GM11168 (cell line): Measurements from ENCODE around the gene KLHL42.

ENCODE experiments used
- in situ Hi-C: fragments of 300-500 bp; cut with MboI; formaldehyde crosslinking; loops from one replicate; pipeline ENCODE4 v1.12.0; 2022; ENCODE audit warnings: low sequenced_read_pairs; ENCODE audit not compliant: unreplicated experiment

The KLHL42 gene

DNA sequence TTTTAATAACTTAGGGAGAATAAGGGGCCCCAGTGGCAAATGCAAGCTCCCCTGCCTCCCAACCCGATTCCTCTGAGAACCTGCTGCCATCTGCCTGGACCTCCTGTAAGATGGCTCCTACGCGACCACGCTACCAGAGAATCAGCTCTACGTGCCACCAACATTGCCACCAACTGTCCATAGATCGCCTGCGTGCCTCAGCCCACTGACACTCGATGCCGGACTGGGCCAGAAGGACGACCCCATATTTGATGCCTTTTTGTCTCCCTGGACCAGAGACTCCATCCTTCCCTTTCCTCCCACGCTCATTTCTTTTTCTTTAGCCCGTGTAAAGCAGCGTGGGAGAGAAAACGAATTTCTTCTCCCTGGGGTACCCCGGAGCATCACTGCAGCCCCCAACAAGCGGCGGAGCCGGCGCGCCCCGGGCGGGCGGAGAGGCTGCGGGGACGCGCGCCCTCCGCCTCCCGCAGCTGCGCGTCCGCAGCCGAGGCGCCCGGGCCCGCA is 565 bp upstream of the KLHL42 start:
- in situ Hi-C loops, result no loop called here

DNA sequence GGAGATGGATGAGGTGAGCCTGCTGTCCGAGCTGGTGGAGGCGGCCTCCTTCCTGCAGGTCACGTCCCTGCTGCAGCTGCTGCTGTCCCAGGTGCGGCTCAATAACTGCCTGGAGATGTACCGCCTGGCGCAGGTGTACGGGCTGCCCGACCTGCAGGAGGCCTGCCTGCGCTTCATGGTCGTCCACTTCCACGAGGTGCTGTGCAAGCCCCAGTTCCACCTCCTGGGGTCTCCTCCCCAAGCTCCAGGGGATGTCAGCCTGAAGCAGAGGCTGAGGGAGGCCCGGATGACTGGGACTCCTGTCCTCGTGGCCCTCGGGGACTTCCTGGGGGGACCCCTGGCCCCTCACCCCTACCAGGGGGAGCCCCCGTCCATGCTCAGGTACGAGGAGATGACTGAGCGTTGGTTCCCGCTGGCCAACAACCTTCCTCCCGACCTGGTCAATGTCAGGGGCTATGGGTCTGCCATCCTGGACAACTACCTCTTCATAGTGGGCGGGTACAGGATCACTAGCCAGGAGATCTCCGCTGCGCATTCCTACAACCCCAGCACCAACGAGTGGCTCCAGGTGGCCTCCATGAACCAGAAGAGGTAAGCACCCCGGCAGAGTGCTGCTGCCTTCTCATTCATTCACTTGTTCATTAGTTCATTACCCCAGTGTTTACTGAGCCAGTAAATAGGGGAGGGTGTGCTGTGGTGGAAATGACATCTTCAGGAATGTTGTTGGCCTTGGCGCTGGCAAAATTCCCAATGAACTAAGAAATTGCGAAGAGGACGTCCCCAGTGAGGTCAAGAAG is 777 bp downstream of the KLHL42 start:
- in situ Hi-C loops, result no loop called here

DNA sequence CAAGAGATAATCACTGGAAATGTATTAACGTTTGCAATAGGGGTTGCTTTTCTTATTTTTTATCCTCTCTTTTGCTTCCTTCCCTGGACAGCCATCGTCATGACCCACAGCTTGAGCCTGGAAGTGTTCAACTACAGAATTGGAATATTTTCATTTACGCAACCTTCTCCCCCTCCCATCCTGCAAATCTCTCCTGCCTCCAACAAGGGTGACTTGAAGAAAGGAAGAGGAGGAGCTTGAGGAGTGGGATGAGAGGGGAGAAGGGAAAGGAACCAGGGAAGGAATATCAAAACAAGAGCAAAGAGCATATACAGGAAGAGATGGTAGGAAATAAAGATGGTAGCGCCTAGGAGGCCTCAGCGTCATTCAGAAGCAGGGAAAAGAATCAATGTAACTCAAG is 1.6 kb downstream of the KLHL42 start:
- in situ Hi-C loops, result no loop called here

DNA sequence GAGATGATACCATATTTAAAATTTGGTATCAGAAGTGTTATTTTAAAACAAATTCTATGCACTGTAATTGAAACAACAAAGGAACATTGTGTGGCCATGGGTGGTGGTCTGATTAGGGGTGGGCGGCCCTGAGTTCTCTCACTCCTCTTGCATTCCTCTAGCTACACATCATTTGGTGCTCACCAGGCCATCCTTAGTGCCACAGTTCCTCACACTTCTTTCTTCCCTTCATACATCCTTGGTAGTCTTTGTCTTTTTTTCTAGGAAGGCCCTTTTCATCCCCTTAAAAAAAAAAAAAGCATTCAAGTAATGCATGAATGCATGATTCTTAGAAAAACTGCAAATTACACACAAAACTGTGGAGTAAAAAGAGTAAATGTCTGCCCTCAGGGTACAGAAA is 2.4 kb downstream of the KLHL42 start:
- in situ Hi-C loops, result no loop called here

DNA sequence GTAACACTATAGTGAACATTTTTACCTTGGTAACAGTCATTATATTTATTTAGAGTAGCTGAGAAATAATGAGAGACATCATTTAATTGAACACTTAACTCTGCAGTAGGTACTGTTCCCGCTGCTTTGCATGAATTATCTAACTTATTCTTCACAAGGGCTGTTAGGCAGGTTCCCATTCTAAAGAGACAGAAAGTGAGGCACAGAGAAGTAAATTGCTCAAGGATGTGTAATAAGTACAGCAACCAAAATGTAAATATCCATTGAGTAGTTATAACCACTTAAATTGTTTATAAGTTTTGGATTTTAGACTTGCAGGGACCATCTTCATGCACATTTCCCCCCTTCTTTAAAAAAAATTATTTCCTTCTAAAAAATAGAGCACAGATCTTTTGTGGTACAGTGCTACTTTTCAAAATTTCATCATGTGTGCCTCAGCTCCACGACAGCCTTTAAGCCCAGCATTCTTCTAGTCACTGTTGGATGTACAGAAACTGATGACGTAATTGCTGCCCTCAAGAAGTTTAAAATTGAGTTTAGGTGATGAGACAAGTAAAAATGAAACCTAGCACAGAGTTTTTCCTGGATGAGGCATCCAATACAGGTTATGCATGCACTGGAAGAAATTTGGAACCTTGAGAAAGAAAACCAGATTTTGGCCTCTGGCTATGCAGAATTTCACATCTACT is 6.0 kb downstream of the KLHL42 start:
- in situ Hi-C loops, result no loop called here

DNA sequence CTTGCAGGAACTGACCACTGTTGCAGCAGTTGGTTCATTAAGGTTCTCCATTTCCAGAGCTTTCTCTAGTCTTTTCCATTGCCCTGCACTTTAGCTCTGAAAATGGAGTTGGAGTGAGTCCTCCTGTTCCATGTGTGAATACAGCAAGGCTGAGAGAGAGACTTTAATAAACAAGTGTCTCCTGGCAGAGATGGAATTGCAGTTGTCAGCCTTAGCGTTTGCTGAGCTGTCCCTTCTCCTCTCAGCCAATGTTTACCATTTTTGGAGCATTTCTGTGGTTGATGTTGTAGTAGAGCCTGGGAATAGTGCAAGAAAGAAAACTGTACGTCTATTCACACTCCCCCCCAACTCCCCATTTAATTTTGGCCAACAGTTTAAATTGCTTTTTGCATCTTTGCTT is 7.5 kb downstream of the KLHL42 start:
- in situ Hi-C loops, result no loop called here

DNA sequence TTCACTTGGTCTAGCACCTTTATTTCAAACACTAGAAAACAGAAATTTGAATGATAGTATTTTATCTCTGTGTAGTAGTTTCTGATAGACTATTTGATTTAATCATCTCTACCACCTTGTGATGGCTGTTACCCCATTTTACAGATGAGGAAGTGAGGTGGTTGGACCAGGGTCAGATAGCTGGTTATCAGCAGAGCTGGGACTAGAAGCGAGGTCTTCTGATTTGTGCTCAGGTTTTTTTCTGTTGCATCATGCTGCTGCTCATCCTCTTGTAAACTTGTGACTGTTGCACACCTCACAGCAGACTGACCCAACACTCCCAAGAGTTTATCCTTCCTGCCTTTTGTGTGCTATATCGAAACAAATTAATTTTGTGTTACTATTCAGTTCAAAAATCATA is 10.1 kb downstream of the KLHL42 start:
- in situ Hi-C loops, result no loop called here

DNA sequence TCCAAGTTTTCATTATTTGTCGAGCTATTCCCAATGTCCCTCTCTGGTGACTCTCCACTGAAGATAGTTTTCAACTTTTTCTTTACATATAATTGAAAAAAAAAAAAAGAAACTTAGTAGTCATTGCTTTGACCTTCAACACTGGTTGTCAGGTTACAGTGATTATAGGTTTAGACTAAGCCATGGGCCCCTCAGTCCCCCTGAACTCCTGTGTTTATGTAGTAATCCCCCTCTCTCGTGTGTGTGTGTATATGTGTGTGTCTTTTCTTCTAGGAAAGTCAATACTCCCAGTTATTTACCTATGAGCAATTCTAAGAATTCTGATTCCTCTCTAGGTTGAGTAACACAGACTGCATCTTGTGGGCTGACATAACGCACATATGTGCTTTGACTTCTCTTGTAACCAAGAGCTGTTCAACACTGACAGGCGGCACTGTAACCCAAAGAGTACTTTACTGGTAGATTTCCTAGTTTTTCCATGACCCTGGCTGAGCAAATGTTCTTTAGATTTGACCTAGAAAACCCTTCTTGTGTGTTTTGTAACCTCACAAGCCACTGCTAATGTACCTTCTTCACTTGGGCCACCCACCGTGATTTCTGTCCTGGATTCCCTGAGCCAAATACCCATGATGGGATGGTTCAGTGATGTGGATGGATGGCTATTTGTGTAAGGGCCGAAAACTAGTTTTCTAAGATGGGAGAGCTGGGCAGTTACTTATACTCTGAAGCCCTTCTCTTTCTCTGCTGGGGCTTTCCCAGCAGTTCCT is 15.0 kb downstream of the KLHL42 start:
- in situ Hi-C loops, result no loop called here

DNA sequence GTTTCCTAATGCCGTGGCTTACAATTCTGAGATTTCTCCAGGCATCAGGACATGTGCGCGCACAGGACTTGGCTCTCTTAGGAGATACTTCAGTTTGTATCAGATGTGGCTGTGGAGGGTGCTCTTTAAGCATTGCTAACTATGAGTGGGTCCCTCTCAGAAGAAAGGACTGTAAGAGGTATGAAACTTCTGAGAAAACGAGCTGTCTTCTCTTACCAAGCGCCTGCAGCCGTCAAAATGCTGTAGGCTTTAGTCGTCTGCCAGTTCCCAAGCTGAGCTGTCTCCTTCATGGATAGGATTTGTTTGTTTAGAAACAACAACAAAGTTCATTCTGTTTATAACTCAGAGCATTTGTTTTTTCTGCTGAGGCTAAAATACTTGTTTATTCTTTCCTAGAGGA is 16.1 kb downstream of the KLHL42 start:
- in situ Hi-C loops, result no loop called here

DNA sequence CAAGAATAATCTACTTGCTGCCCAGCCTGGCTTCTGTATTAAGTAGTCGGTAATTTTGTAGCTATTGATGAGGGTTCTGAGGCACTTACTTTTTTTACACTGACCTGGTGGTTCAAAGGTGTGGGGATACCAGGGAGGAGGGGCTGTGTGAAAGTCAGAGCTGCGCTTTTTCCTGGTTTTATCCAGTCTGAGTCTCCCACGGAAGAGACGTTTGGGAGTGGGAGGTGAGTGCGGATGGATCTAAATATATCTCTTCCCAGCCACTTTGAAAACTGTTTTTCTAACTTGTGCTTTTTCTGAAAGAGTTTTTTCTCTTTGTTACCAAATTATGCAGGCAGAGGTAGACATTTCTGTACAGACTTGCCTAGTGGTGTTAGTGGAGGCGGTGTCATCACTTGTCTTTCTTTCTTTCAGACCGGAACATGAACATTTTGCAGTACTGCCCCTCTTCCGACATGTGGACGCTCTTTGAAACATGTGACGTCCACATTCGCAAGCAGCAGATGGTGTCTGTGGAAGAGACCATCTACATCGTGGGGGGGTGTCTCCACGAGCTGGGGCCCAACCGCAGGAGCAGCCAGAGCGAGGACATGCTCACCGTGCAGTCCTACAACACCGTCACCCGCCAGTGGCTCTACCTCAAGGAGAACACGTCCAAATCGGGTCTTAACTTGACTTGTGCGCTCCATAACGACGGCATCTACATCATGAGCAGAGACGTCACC is 17.4 kb downstream of the KLHL42 start:
- in situ Hi-C loops, result no loop called here

DNA sequence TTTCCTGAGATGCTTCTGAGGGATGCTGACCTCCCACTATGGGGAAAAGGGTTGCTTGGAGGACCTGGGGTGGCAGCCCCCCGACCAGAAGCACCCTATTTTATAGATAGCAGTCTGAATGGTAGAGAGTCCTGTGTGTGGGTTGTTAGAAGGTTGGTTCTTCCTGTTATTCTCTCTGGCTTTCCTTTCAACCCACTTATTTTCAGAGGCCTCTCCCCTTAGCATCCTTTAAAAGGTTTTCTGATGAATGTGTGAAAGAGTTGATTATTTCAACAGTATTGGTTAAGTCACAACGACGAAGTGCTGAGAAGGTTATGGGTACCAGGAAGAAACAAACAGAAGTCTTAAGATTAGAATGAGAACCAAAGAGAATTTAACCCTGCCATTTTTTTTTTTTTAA is 20.8 kb downstream of the KLHL42 start:
- in situ Hi-C loops, result no loop called here

DNA sequence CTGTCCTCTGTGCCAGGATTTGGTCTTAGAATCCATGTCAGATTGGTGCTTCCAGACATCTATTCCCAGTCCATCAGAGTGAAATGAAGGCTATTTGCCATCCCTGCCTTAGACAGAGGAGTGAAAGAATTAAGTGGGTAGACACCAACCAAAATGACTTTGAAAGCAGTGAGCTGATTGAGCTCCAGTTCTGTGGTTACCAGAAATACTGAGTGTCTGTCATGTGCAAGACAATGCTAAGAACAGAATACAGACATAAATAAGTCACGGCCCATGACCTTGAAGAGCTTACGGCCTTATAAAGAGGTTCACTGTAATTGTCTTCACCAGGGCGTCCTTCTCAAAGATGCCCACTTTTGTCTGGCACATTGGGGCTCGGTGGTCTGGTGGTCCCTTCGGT is 21.6 kb downstream of the KLHL42 start:
- in situ Hi-C loops, result no loop called here

DNA sequence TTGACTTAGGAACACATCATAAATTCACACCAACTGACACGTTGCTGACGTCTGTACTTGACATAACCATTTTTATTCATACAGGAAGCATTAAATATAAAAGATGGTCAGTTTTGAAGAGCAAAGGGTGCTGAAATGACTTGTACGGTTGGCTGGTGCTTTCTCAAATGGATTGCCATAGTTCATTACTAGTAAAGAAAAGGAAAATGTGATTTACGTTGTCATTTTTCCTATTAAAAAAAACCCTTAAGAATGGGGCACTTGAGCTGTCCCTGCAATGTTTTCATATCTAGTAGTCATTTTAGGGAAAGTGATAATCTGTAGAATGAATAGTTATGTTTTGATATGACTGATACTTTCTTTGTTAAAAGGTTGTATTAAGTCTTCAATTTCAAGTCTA is 22.5 kb downstream of the KLHL42 start:
- in situ Hi-C loops, result no loop called here

DNA sequence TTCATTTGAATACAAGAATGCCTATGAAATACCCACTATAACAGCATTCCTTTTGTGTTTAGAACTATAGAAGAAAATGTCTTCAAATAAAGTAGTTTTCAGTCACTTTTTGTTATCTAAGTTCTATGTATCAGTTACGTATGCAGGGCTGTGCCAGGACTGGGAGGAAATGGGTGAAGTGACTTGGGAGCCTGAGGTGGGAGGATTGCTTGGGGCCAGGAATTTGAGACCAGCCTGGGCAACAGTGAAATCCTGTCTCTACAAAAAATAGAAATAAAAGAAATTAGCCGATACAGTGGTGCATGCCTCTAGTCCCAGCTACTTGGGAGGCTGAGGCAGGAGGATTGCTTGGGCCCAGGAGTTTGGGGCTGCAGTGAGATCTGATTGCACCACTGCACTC is 22.9 kb downstream of the KLHL42 start:
- in situ Hi-C loops, result no loop called here

DNA sequence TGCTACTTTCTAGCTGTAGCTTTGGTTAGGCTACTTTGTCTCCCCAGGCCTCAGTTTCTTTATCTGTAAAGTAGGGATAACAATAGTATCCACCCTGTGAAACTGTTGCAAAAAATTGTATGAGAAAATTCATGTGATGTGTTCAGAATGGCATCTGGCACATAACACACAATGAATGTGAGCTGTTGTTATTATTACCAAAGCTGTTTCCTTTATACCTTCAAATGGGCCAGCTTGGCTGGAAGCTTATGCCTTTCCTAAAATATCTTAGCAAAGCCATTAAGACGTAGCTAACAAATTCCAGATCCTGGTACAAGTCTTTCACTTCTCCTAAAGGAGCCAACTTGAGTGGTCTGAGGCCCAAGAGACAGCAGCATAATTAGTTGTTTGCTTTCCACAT is 25.2 kb downstream of the KLHL42 start:
- in situ Hi-C loops, result no loop called here

DNA sequence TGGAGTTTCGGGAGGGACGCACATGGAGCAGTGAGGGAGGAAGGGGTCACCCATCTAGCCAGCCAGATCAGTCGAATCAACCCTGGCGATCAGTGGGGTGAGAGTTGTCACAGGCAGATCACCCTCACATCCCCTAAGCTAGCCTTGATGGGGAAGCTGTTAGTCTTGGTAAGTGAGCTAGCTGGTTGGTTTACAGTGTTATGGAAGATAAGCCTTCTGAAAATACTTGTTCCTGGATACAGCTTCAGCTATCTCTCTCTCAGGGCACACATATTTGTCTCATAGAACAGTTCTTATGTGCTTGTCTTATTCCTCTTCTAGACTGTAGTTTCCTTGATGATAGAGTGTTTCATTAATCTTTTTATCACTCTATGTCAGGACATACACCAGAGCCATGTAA is 26.2 kb downstream of the KLHL42 start:
- in situ Hi-C loops, result no loop called here

DNA sequence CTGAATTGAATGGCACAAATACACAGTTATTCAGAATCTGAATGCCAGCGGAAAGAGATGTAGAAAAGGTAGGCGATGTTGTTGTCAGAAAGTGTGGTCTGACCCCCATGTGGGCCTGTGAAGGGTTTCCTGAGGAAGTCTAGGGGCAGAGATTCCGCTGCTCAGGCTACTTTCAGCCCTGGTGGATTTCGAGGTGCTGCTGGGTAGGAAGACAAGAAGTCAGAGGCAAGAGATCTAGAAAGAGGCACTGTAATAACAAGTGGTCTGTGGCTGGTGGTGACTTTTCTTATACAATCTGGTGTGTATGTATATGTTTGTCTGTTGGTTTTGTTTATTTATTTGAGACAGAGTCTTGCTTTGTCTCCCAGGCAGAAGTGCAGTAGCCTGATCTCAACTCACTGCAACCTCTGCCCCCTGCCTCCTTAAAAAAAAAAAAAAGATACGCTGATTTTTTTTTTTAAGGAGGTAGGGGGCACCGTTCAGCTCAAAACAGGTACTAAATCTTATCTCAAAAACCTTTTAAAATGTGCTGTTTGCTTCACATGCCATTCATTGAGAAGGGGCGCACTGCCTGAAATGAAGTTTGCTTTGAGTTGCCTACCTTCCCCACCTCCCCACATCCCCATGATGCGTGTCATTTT is 27.1 kb downstream of the KLHL42 start:
- in situ Hi-C loops, result no loop called here

DNA sequence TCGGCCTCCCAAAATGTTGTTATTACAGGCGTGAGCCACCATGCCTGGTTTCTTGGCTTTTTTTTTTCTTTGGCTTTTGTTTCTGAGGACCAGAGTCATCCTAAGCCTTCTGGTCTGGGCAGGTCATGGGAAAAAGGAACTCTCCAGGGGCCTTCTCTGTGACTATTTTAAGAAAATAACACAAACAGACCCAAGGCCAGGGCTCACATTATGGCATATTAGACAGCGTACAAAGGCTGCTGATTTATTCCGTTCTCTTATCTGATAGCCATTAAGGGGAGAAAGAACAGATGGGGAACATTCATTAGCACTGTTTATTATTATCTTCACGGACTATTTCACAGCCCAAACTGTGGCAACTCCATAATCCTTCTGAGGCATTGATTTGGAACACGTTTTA is 28.8 kb downstream of the KLHL42 start:
- in situ Hi-C loops, result no loop called here

DNA sequence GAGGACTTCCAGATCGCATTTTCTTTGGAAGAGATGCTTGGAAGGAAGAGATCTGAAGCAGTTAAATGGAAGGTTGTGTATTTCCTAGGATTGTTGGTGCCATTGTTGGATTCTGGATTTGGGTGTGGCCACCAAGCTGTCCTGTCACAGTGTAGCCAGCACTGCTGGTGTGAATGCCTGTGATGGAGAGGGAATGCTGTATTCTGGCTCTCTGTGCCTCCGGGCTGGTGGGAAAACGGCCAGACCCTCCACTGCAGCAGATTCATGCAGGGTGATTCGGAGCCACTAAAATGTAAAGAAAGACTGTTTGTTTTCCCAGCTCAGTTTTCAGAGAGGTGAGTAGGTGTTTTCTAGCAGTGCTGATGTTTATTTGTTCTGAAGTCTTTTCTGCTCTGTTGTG is 30.7 kb downstream of the KLHL42 start:
- in situ Hi-C loops, result no loop called here

DNA sequence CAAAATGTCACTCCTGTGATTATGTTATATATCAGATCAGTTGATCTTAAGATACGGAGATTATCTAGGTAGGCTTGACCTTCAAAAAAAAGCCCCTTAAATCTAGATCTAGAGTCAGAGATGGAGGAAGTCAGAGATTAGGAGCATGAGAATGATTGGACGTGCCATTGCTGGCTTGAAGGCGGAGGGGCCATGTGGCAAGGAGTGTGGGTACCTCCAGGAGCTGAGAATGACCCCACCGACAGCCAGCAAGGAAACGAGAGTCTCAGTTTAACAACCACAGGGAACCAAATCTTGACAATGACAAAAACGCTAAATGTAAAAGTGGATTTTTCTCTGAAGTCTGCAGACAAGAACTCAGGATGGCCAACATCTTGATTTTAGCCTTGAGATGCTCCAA is 32.5 kb downstream of the KLHL42 start:
- in situ Hi-C loops, result no loop called here
